ENCODE measurements around the gene NFX1. TPM values are rescaled to one million over a fixed set of nuclear protein-coding genes. Genes with fewer than 3 reads are reported as not detected.

NFX1 gene
- polyA plus RNA-seq, 3 donors from 2014 or later = 8.8 to 27.0 (median 11.8) TPM

- Mint-ChIP-seq H3K9me3 (no peaks in the 10 kb centered on the region), H3K27ac (peak overlapping the region in 2 of 6 donors; percentile 4 to 25), H3K27me3 (ENCODE audit: low read depth in 3 of 3) (no peaks in the 10 kb centered on the region), H3K36me3 (peaks cover 24 to 68% (median 32%) of the 10 kb centered on the region in 3 donors), H3K4me1 (peaks cover 0 to 9% of the 10 kb centered on the region in 2 donors), H3K4me3 (no peak overlapping the region)
- no peak for DNase-seq
Measured at GRCh38 chr9:33277484-33277883, 12.8 kb upstream of the NFX1 start.

- H3K27ac Mint-ChIP-seq = no peak overlapping the region
- DNase-seq = no peak
Measured at GRCh38 chr9:33285502-33285901, 4.8 kb upstream of the NFX1 start.

GRCh38 chr9:33287087-33287490 lies 3.2 kb upstream of the NFX1 start:
- Mint-ChIP-seq H3K4me3 (peak overlapping the region in 1 of 5 donors; percentile 39), H3K4me1 (peaks cover 23 to 32% of the 10 kb centered on the region in 2 donors), H3K9me3 (no peaks in the 10 kb centered on the region), H3K27me3 (ENCODE audit: low read depth in 3 of 3) (peaks cover 9 to 12% (median 10%) of the 10 kb centered on the region in 3 donors), H3K36me3 (peaks cover 0 to 17% (median 13%) of the 10 kb centered on the region in 3 donors), H3K27ac (peak overlapping the region; percentile 61 to 87 (median 76))
- DNase-seq = peak; percentile 47 to 58 (median 53)

More at GRCh38 chr9:33285502-33285901, 4.8 kb upstream of the NFX1 start:
- Mint-ChIP-seq H3K9me3 (no peaks in the 10 kb centered on the region), H3K27me3 (ENCODE audit: low read depth in 3 of 3) (peaks cover 5 to 6% (median 6%) of the 10 kb centered on the region in 3 donors), H3K4me1 (peaks cover 8 to 17% of the 10 kb centered on the region in 2 donors), H3K4me3 (no peak overlapping the region), H3K36me3 (peaks cover 3 to 29% (median 18%) of the 10 kb centered on the region in 3 donors)

- DNase-seq = no peak
- peak overlapping the region in 1 of 5 donors; percentile 38 for H3K4me3 Mint-ChIP-seq
- peak overlapping the region in 4 of 6 donors; percentile 36 to 73 (median 46) for H3K27ac Mint-ChIP-seq
- peaks cover 0 to 9% (median 1%) of the 10 kb centered on the region in 3 donors for H3K36me3 Mint-ChIP-seq
- H3K4me1 Mint-ChIP-seq = peaks cover 34 to 44% of the 10 kb centered on the region in 2 donors
- H3K9me3 Mint-ChIP-seq = no peaks in the 10 kb centered on the region
- H3K27me3 Mint-ChIP-seq (ENCODE audit: low read depth in 3 of 3) = peaks cover 11 to 14% (median 12%) of the 10 kb centered on the region in 3 donors
Measured at GRCh38 chr9:33288235-33288634, 2.1 kb upstream of the NFX1 start.

- DNase-seq = no peak
- Mint-ChIP-seq H3K9me3 (no peaks in the 10 kb centered on the region), H3K4me1 (peaks cover 38 to 51% of the 10 kb centered on the region in 2 donors), H3K27ac (peak overlapping the region in 5 of 6 donors; percentile 36 to 100 (median 46)), H3K27me3 (ENCODE audit: low read depth in 3 of 3) (peaks cover 11 to 14% (median 12%) of the 10 kb centered on the region in 3 donors), H3K36me3 (peaks cover 0 to 4% (median 0%) of the 10 kb centered on the region in 3 donors), H3K4me3 (no peak overlapping the region)
Measured at GRCh38 chr9:33288828-33289483, 1.4 kb upstream of the NFX1 start.

- peaks cover 0 to 6% (median 1%) of the 10 kb centered on the region in 3 donors for H3K36me3 Mint-ChIP-seq
- peaks cover 41 to 57% of the 10 kb centered on the region in 2 donors for H3K4me1 Mint-ChIP-seq
- peak overlapping the region; percentile 97 to 100 (median 99) for H3K27ac Mint-ChIP-seq
- peak in 1 of 3 donors; percentile 4 for DNase-seq
- H3K27me3 Mint-ChIP-seq (ENCODE audit: low read depth in 3 of 3) = peaks cover 11 to 14% (median 12%) of the 10 kb centered on the region in 3 donors
- H3K4me3 Mint-ChIP-seq = peak overlapping the region; percentile 93 to 99 (median 95)
- H3K9me3 Mint-ChIP-seq = no peaks in the 10 kb centered on the region
Measured at GRCh38 chr9:33289496-33289895, 820 bp upstream of the NFX1 start.

- Mint-ChIP-seq H3K4me1 (peaks cover 45 to 60% of the 10 kb centered on the region in 2 donors), H3K27ac (peak overlapping the region; percentile 97 to 100 (median 99)), H3K36me3 (peaks cover 0 to 10% (median 5%) of the 10 kb centered on the region in 3 donors), H3K9me3 (no peaks in the 10 kb centered on the region), H3K27me3 (ENCODE audit: low read depth in 3 of 3) (peaks cover 11 to 14% (median 12%) of the 10 kb centered on the region in 3 donors), H3K4me3 (peak overlapping the region; percentile 93 to 99 (median 95))
- DNase-seq = no peak
Measured at GRCh38 chr9:33289936-33290246, 425 bp upstream of the NFX1 start.

GRCh38 chr9:33291031-33291397 lies 698 bp downstream of the NFX1 start:
- Mint-ChIP-seq H3K4me1 (peaks cover 49 to 68% of the 10 kb centered on the region in 2 donors), H3K9me3 (no peaks in the 10 kb centered on the region), H3K27me3 (ENCODE audit: low read depth in 3 of 3) (peaks cover 11 to 14% (median 12%) of the 10 kb centered on the region in 3 donors), H3K4me3 (peak overlapping the region; percentile 93 to 99 (median 95)), H3K36me3 (peaks cover under 1 to 13% (median 8%) of the 10 kb centered on the region in 3 donors), H3K27ac (peak overlapping the region; percentile 97 to 100 (median 99))
- no peak for DNase-seq

GRCh38 chr9:33291901-33292300 lies 1.6 kb downstream of the NFX1 start:
- Mint-ChIP-seq H3K4me1 (peaks cover 56 to 74% of the 10 kb centered on the region in 2 donors), H3K36me3 (peaks cover 6 to 17% (median 11%) of the 10 kb centered on the region in 3 donors), H3K27ac (peak overlapping the region; percentile 97 to 100 (median 99)), H3K4me3 (peak overlapping the region; percentile 43 to 96 (median 64)), H3K27me3 (ENCODE audit: low read depth in 3 of 3) (peaks cover 11 to 14% (median 12%) of the 10 kb centered on the region in 3 donors), H3K9me3 (no peaks in the 10 kb centered on the region)
- DNase-seq = no peak

GRCh38 chr9:33293782-33294181 lies 3.5 kb downstream of the NFX1 start:
- no peaks in the 10 kb centered on the region for H3K9me3 Mint-ChIP-seq
- H3K27ac Mint-ChIP-seq = peak overlapping the region in 5 of 6 donors; percentile 25 to 100 (median 73)
- H3K4me3 Mint-ChIP-seq = no peak overlapping the region
- H3K36me3 Mint-ChIP-seq = peaks cover 7 to 28% (median 19%) of the 10 kb centered on the region in 3 donors
- H3K4me1 Mint-ChIP-seq = peaks cover 69 to 83% of the 10 kb centered on the region in 2 donors
- peaks cover 12 to 15% (median 14%) of the 10 kb centered on the region in 3 donors for H3K27me3 Mint-ChIP-seq (ENCODE audit: low read depth in 3 of 3)
- DNase-seq = no peak

- Mint-ChIP-seq H3K27me3 (ENCODE audit: low read depth in 3 of 3) (peaks cover 12 to 15% (median 14%) of the 10 kb centered on the region in 3 donors), H3K27ac (peak overlapping the region in 3 of 6 donors; percentile 32 to 75 (median 73)), H3K4me1 (peaks cover 77 to 90% of the 10 kb centered on the region in 2 donors), H3K4me3 (no peak overlapping the region), H3K36me3 (peaks cover 7 to 30% (median 19%) of the 10 kb centered on the region in 3 donors), H3K9me3 (no peaks in the 10 kb centered on the region)
- DNase-seq = no peak
Measured at GRCh38 chr9:33294670-33295432, 4.5 kb downstream of the NFX1 start.

- H3K36me3 Mint-ChIP-seq = peaks cover 7 to 35% (median 21%) of the 10 kb centered on the region in 3 donors
- H3K4me1 Mint-ChIP-seq = peaks cover 76 to 90% of the 10 kb centered on the region in 2 donors
- no peak overlapping the region for H3K4me3 Mint-ChIP-seq
- no peaks in the 10 kb centered on the region for H3K9me3 Mint-ChIP-seq
- peaks cover 5 to 9% (median 7%) of the 10 kb centered on the region in 3 donors for H3K27me3 Mint-ChIP-seq (ENCODE audit: low read depth in 3 of 3)
- peak overlapping the region in 2 of 6 donors; percentile 25 to 46 for H3K27ac Mint-ChIP-seq
- DNase-seq = no peak
Measured at GRCh38 chr9:33295571-33295970, 5.3 kb downstream of the NFX1 start.

- no peak overlapping the region for H3K4me3 Mint-ChIP-seq
- no peaks in the 10 kb centered on the region for H3K9me3 Mint-ChIP-seq
- H3K36me3 Mint-ChIP-seq = peaks cover 7 to 40% (median 27%) of the 10 kb centered on the region in 3 donors
- H3K4me1 Mint-ChIP-seq = peaks cover 58 to 77% of the 10 kb centered on the region in 2 donors
- DNase-seq = no peak
- peaks cover 0 to 3% (median 2%) of the 10 kb centered on the region in 3 donors for H3K27me3 Mint-ChIP-seq (ENCODE audit: low read depth in 3 of 3)
- peak overlapping the region in 5 of 6 donors; percentile 3 to 52 (median 9) for H3K27ac Mint-ChIP-seq
Measured at GRCh38 chr9:33297432-33297831, 7.1 kb downstream of the NFX1 start.
